Endothelial cell of umbilical vein (primary cell): ENCODE measurements around the gene CCDC146. TPM values are rescaled to one million over a fixed set of nuclear protein-coding genes. Genes with fewer than 3 reads are reported as not detected.

Experiments
- BruUV-seq: library from RNA; stranded (reverse); fragments of 400-500 nt; replicated peaks from 2 replicates; lab custom pipeline; 2021; lab: Mats Ljungman, UMichigan
- CTCF ChIA-PET: fragments of 300-600, 350-600 bp; sonication (Branson Sonifier 250); formaldehyde crosslinking; loops from one replicate; lab custom pipeline; 2021; ENCODE audit warnings: antibody characterized with exemption, inconsistent platforms; lab: Charles Lee
- POLR2A ChIA-PET: fragments of 300-600, 350-600 bp; sonication (Branson Sonifier 250); formaldehyde crosslinking; loops from one replicate; lab custom pipeline; 2021; ENCODE audit warnings: antibody characterized with exemption, inconsistent platforms; lab: Charles Lee
- DNase-seq: peaks from one replicate; pipeline ENCODE4 v3.0.0-alpha.2; 2011; ENCODE audit warnings: low read depth, low spot score
- FAIRE-seq: peaks from 2 replicates; lab custom pipeline; 2011; peaks lifted over from hg19 to GRCh38; lab: Jason Lieb, UNC
- H2AFZ ChIP-seq: 2 replicates; pipeline ENCODE4 v1.6.0; 2012; ENCODE audit warnings: low read depth, low read length, control low read depth, inconsistent platforms
- H3K27ac ChIP-seq: 2 replicates; pipeline ENCODE4 v1.5.1; 2011; ENCODE audit warnings: low read depth, mild to moderate bottlenecking, control low read depth, low read length, moderate library complexity; ENCODE audit not compliant: insufficient read depth
- H3K27me3 ChIP-seq, 2 experiments: 2 replicates each; pipeline versions ENCODE4 v1.6.0 to v1.6.1; 2011; ENCODE audit warnings: low read length in 2 of 2, mixed read lengths in 1 of 2; ENCODE audit not compliant: control insufficient read depth in 2 of 2, insufficient read depth in 2 of 2
- H3K36me3 ChIP-seq, 2 experiments: 2 replicates in 1 of 2; 3 replicates in 1 of 2; pipeline ENCODE4 v1.5.1; 2011; ENCODE audit warnings: low read length in 2 of 2, mild to moderate bottlenecking in 1 of 2, moderate library complexity in 1 of 2; ENCODE audit not compliant: control insufficient read depth in 2 of 2, insufficient read depth in 2 of 2; ENCODE audit errors: extremely low read depth in 1 of 2
- H3K4me1 ChIP-seq: 3 replicates; pipeline ENCODE4 v1.5.1; 2011; ENCODE audit warnings: mild to moderate bottlenecking, low read length; ENCODE audit not compliant: control insufficient read depth, insufficient read depth; ENCODE audit errors: extremely low read depth
- H3K4me2 ChIP-seq: 2 replicates; pipeline ENCODE4 v1.6.1; 2011; ENCODE audit warnings: low read length, control low read depth, mixed read lengths; ENCODE audit not compliant: insufficient read depth
- H3K4me3 ChIP-seq, 3 experiments: fragments of 200-600 bp in 1 of 3; sonication (generic), shearing (Covaris generic) in 1 of 3; replicated peaks in 1 of 3; 2 replicates each; pipeline ENCODE4 v1.5.1; 2011 to 2016; ENCODE audit warnings: control low read depth in 3 of 3, low read length in 3 of 3, mild to moderate bottlenecking in 2 of 3, inconsistent platforms in 1 of 3, low read depth in 1 of 3, moderate library complexity in 1 of 3; ENCODE audit not compliant: insufficient read depth in 1 of 3
- H3K79me2 ChIP-seq: 2 replicates; pipeline ENCODE4 v1.6.0; 2012; ENCODE audit warnings: low read length, inconsistent platforms; ENCODE audit not compliant: control insufficient read depth, insufficient read depth
- H3K9ac ChIP-seq: replicated peaks from 2 replicates; pipeline ENCODE3; 2011; ENCODE audit warnings: low read length, control low read depth; ENCODE audit not compliant: insufficient read depth; ENCODE audit errors: extremely low read depth
- H3K9me1 ChIP-seq: replicated peaks from 3 replicates; pipeline ENCODE4 v1.6.0; 2011; ENCODE audit warnings: mild to moderate bottlenecking, low read length; ENCODE audit not compliant: control insufficient read depth, insufficient read depth; ENCODE audit errors: extremely low read depth
- H3K9me3 ChIP-seq: replicated peaks from 2 replicates; pipeline ENCODE4 v1.5.1; 2012; ENCODE audit warnings: low read length, inconsistent platforms; ENCODE audit not compliant: control insufficient read depth, insufficient read depth
- H4K20me1 ChIP-seq: replicated peaks from 2 replicates; pipeline ENCODE3; 2011; ENCODE audit warnings: mild to moderate bottlenecking, low read length; ENCODE audit not compliant: control insufficient read depth, insufficient read depth; ENCODE audit errors: extremely low read depth
- GATA2 ChIP-seq: IDR thresholded peaks from 2 replicates; pipeline ENCODE4 v1.7.0; 2011; ENCODE audit warnings: low read depth, mild to moderate bottlenecking, moderate library complexity, mixed read lengths, low read length; ENCODE audit not compliant: insufficient read length, insufficient read depth
- JUN ChIP-seq: IDR thresholded peaks from 2 replicates; pipeline ENCODE4 v1.6.1; 2011; ENCODE audit warnings: borderline replicate concordance, low read depth; ENCODE audit not compliant: insufficient read length, insufficient read depth
- MYC ChIP-seq: IDR thresholded peaks from one replicate; pipeline ENCODE4 v1.6.1; 2011; ENCODE audit warnings: mild to moderate bottlenecking, low read depth, low read length
- POLR2A ChIP-seq: IDR thresholded peaks from 2 replicates; pipeline ENCODE4 v1.6.1; 2012; ENCODE audit warnings: low read depth, mild to moderate bottlenecking, control low read depth, low read length
- POLR2AphosphoS5 ChIP-seq: IDR thresholded peaks from 2 replicates; pipeline ENCODE4 v1.6.1; 2012; ENCODE audit warnings: low read depth, mild to moderate bottlenecking, control low read depth, low read length, moderate library complexity; ENCODE audit not compliant: insufficient read depth
- dilution Hi-C: fragments of 300-500 bp; cut with MboI; formaldehyde crosslinking; loops from one replicate; pipeline ENCODE4 v1.15.0; 2019; ENCODE audit warnings: low sequenced_read_pairs; ENCODE audit not compliant: extremely low pct_ligation_motif_present
- intact Hi-C: fragments of 100-400 bp; cut with micrococcal nuclease; formaldehyde crosslinking; loops from one replicate; pipeline ENCODE4 v1.10.0; 2022
- polyA plus RNA-seq, 4 experiments: library from polyadenylated mRNA; depleted of rRNA in 3 of 4; stranded (reverse) in 3 of 4; unstranded in 1 of 4; fragments of >200 nt; gene quantifications; 2 replicates each; pipeline versions ENCODE4 v1.2.1 to v1.2.3, GENCODE V29; 2011 to 2012; ENCODE audit warnings: missing spikeins in 1 of 4
- total RNA-seq: library from RNA; stranded (reverse); gene quantifications from 2 replicates; pipeline ENCODE4 v1.2.3, GENCODE V29; 2021
- TF ChIP-seq, protein P1 (sequence below): IDR thresholded peaks from 2 replicates; pipeline ENCODE4 v1.6.1; 2011; ENCODE audit not compliant: insufficient read depth, insufficient read length
- TF ChIP-seq, protein P2 (sequence below), 2 donors: IDR thresholded peaks; 1 replicate in 1 of 2; 2 replicates in 1 of 2; pipeline ENCODE4 v1.5.1; 2011; ENCODE audit warnings: low read length in 2 of 2, mild to moderate bottlenecking in 2 of 2, moderate library complexity in 2 of 2, control low read depth in 1 of 2, inconsistent platforms in 1 of 2, low read depth in 1 of 2; ENCODE audit not compliant: insufficient read depth in 1 of 2; ENCODE audit errors: extremely low read depth in 1 of 2

CCDC146 gene
- total and polyA plus RNA-seq, 2 donors (not counting 3 experiments of a cell fraction or from before 2014, with no cell fraction given) = 0.65 to 2.2 TPM

DNA sequence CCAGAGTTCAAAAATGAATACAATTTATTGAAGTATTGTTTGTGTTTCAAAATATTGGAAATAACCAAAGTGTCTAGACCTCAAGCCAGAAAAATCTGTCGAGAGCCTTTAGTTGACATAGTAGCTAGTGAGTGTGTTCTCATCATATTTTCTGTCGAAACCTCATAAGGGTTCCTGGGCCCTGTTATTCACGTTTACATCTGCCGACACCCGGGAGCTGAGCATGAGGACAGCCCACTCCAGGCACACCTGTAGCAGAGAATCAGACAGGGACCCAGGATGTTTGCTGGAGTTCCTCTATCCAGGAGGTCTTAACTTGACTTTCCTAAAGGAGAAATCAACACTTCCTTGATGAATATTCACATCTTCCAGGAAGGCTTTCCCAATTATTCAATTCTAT lies 149.4 kb downstream of the CCDC146 start:
- no TSS peak for BruUV-seq
- Histone ChIP-seq H2AFZ (no peak overlapping the region), H4K20me1 (no peaks in the 10 kb centered on the region), H3K79me2 (no peaks in the 10 kb centered on the region), H3K9me3 (no peaks in the 10 kb centered on the region), H3K36me3 (no peaks in the 10 kb centered on the region), H3K9me1 (no peaks in the 10 kb centered on the region), H3K4me3 (no peak overlapping the region), H3K27me3 (no peaks in the 10 kb centered on the region), H3K9ac (no peak overlapping the region), H3K4me2 (no peak overlapping the region), H3K27ac (no peak overlapping the region), H3K4me1 (peaks cover 5% of the 10 kb centered on the region)
- POLR2A ChIA-PET = no interaction called here
- CTCF ChIA-PET = no interaction called here
- FAIRE-seq (no peak), DNase-seq (no peak)
- no peak for TF ChIP-seq POLR2A
- TF ChIP-seq MYC = no peak
- TF ChIP-seq, protein P1, sequence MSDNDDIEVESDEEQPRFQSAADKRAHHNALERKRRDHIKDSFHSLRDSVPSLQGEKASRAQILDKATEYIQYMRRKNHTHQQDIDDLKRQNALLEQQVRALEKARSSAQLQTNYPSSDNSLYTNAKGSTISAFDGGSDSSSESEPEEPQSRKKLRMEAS = no peak
- TF ChIP-seq JUN = no peak
- TF ChIP-seq GATA2 = no peak
- no peak for TF ChIP-seq POLR2AphosphoS5
- TF ChIP-seq, protein P2, sequence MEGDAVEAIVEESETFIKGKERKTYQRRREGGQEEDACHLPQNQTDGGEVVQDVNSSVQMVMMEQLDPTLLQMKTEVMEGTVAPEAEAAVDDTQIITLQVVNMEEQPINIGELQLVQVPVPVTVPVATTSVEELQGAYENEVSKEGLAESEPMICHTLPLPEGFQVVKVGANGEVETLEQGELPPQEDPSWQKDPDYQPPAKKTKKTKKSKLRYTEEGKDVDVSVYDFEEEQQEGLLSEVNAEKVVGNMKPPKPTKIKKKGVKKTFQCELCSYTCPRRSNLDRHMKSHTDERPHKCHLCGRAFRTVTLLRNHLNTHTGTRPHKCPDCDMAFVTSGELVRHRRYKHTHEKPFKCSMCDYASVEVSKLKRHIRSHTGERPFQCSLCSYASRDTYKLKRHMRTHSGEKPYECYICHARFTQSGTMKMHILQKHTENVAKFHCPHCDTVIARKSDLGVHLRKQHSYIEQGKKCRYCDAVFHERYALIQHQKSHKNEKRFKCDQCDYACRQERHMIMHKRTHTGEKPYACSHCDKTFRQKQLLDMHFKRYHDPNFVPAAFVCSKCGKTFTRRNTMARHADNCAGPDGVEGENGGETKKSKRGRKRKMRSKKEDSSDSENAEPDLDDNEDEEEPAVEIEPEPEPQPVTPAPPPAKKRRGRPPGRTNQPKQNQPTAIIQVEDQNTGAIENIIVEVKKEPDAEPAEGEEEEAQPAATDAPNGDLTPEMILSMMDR (IDR thresholded peaks at IDR 0.05; ENCODE audit: extremely low read depth in 1 of 2, insufficient read depth in 1 of 2, low read depth in 1 of 2, low read length in 2 of 2) = no peak
- intact Hi-C loops = no loop called here
- dilution Hi-C loops = no loop called here
